Fibroblast of lung (primary cell): ENCODE data around the gene MOB1A. TPM values are rescaled to one million over a fixed set of nuclear protein-coding genes. Genes with fewer than 3 reads are reported as not detected.

Experiments
- DNase-seq, 2 donors: peaks; one replicate each; pipeline versions ENCODE4 v3.0.0 to v3.0.0-alpha.2; 2010; ENCODE audit warnings: low read depth in 2 of 2
- H2AFZ ChIP-seq: 2 replicates; pipeline ENCODE4 v1.5.1; 2012; ENCODE audit warnings: low read length, control low read depth, inconsistent platforms
- H3K27ac ChIP-seq: 2 replicates; pipeline ENCODE4 v1.5.1; 2011; ENCODE audit warnings: low read length, control low read depth; ENCODE audit not compliant: insufficient read depth
- H3K27me3 ChIP-seq: 2 replicates; pipeline ENCODE4 v1.5.1; 2011; ENCODE audit warnings: mild to moderate bottlenecking, low read length; ENCODE audit not compliant: control insufficient read depth, insufficient read depth
- H3K36me3 ChIP-seq: 2 replicates; pipeline ENCODE4 v1.5.1; 2011; ENCODE audit warnings: low read length; ENCODE audit not compliant: control insufficient read depth, insufficient read depth
- H3K4me1 ChIP-seq: 2 replicates; pipeline ENCODE4 v1.5.1; 2011; ENCODE audit warnings: low read length; ENCODE audit not compliant: control insufficient read depth, insufficient read depth; ENCODE audit errors: extremely low read depth
- H3K4me2 ChIP-seq: 2 replicates; pipeline ENCODE4 v1.5.1; 2011; ENCODE audit warnings: low read length, control low read depth; ENCODE audit not compliant: insufficient read depth; ENCODE audit errors: extremely low read depth
- H3K4me3 ChIP-seq, 4 experiments: fragments of 200-600 bp in 1 of 4; sonication (generic) in 1 of 4; replicated peaks in 1 of 4; 2 replicates each; pipeline ENCODE4 v1.5.1; 2011 to 2016; ENCODE audit warnings: low read length in 4 of 4, low read depth in 3 of 4, mild to moderate bottlenecking in 3 of 4, control low read depth in 2 of 4, inconsistent platforms in 1 of 4, mixed read lengths in 1 of 4; ENCODE audit not compliant: insufficient read depth in 1 of 4; ENCODE audit errors: control extremely low read depth in 1 of 4
- H3K79me2 ChIP-seq: 2 replicates; pipeline ENCODE4 v1.5.1; 2012; ENCODE audit warnings: mild to moderate bottlenecking, low read length, inconsistent platforms; ENCODE audit not compliant: control insufficient read depth, insufficient read depth
- H3K9ac ChIP-seq: 2 replicates; pipeline ENCODE4 v1.5.1; 2011; ENCODE audit warnings: mild to moderate bottlenecking, low read length, control low read depth; ENCODE audit not compliant: insufficient read depth
- H3K9me3 ChIP-seq: 2 replicates; pipeline ENCODE4 v1.5.1; 2012; ENCODE audit warnings: low read depth, low read length; ENCODE audit not compliant: control insufficient read depth, insufficient read depth
- H4K20me1 ChIP-seq: 2 replicates; pipeline ENCODE4 v1.5.1; 2011; ENCODE audit warnings: low read length; ENCODE audit not compliant: control insufficient read depth, insufficient read depth; ENCODE audit errors: extremely low read depth
- EZH2 ChIP-seq: IDR thresholded peaks from 2 replicates; pipeline ENCODE4 v1.5.1; 2012; ENCODE audit warnings: low read length, control low read depth, mild to moderate bottlenecking; ENCODE audit errors: missing control alignments
- polyA minus RNA-seq: library from RNA; depleted of rRNA, polyadenylated mRNA; stranded (reverse); fragments of >200 nt; gene quantifications from 2 replicates; pipeline ENCODE4 v1.2.3, GENCODE V29; 2011; ENCODE audit warnings: low replicate concordance
- polyA plus RNA-seq, 2 donors: library from polyadenylated mRNA; depleted of rRNA in 1 of 2; stranded (reverse) in 1 of 2; unstranded in 1 of 2; fragments of >200 nt; gene quantifications; 2 replicates each; pipeline ENCODE4 v1.2.1, GENCODE V29; 2011 to 2012; ENCODE audit warnings: missing spikeins in 1 of 2
- total RNA-seq: library from RNA; depleted of rRNA; stranded (reverse); fragments of >200 nt; gene quantifications from 2 replicates; pipeline ENCODE4 v1.2.1, GENCODE V29; 2014
- TF ChIP-seq, protein P1 (sequence below), 2 donors: IDR thresholded peaks in 1 of 2; conservative IDR thresholded peaks in 1 of 2; 1 replicate in 1 of 2; 2 replicates in 1 of 2; pipeline ENCODE4 v1.5.1; 2011 to 2012; ENCODE audit warnings: low read length in 2 of 2, control low read depth in 1 of 2, inconsistent platforms in 1 of 2, low read depth in 1 of 2, mild to moderate bottlenecking in 1 of 2

MOB1A gene
- 80.9 and 87.4 TPM in 2 replicates for total RNA-seq
- polyA plus RNA-seq = 61.6 and 80.3 TPM in 2 replicates
- polyA plus RNA-seq (2012) = 41.3 and 47.4 TPM in 2 replicates
- 14.6 and 19.2 TPM in 2 replicates for polyA minus RNA-seq

DNA sequence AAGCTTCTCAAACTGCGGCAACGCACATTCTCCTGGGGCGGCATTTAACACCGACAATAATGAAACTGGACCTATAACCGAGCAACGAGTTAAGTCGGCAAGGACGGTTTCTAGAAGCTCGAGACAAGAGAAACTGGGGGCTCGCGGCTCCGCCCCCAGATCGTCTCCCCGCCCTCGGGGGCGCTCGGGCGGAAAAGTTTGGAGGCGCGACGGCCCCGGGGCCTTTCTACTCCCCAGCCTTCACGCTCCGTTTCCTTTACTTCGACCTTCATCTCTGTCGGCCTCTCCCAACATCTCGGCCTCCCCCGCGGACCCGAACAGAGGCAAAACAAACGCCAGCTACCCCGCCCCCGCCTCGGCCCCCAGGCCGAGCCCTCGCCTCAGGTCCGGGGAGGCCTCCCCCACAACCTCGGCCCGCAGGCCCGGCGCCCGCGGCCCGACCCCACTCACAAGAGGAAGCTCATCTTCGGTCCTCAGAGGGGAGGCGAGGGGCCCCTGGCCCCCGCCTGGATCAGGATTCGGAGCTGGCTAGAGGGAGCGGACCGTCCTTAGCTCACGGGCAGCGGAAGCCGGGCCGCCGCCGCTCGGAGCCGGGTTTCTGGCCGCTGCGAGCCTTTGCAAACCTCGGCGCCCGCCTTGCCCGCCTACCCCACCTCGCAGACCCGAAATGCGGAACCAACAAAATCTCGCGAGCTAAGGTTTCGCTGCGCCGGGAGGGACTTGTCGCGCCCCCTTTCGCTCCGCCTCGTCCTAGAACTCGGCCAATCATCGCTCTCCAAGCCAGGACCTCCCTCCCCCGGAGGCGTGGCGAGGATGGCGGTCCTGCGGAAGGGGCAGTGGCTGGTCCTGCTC is at the start of gene MOB1A:
MOB1A (minus strand) TSS at position 669 of the 852 bp plus-strand sequence; CDS start at position 464, 205 bp downstream.
- no peak for TF ChIP-seq EZH2
- TF ChIP-seq, protein P1, sequence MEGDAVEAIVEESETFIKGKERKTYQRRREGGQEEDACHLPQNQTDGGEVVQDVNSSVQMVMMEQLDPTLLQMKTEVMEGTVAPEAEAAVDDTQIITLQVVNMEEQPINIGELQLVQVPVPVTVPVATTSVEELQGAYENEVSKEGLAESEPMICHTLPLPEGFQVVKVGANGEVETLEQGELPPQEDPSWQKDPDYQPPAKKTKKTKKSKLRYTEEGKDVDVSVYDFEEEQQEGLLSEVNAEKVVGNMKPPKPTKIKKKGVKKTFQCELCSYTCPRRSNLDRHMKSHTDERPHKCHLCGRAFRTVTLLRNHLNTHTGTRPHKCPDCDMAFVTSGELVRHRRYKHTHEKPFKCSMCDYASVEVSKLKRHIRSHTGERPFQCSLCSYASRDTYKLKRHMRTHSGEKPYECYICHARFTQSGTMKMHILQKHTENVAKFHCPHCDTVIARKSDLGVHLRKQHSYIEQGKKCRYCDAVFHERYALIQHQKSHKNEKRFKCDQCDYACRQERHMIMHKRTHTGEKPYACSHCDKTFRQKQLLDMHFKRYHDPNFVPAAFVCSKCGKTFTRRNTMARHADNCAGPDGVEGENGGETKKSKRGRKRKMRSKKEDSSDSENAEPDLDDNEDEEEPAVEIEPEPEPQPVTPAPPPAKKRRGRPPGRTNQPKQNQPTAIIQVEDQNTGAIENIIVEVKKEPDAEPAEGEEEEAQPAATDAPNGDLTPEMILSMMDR (conservative IDR thresholded peaks at IDR 0.05 in 1 of 2, IDR thresholded peaks at IDR 0.05 in 1 of 2; ENCODE audit: low read depth in 1 of 2, low read length in 2 of 2) = no peak
- Histone ChIP-seq H3K4me1 (no peaks in the 10 kb centered on the region), H3K27ac (peak within 1 kb of the TSS; percentile 88), H3K27me3 (no peaks in the 10 kb centered on the region), H3K79me2 (peaks cover 44% of the 10 kb centered on the region), H3K36me3 (no peaks in the 10 kb centered on the region), H3K9ac (peak within 1 kb of the TSS; percentile 94), H4K20me1 (no peaks in the 10 kb centered on the region), H3K9me3 (no peaks in the 10 kb centered on the region), H2AFZ (peak within 1 kb of the TSS; percentile 70), H3K4me3 (peak within 1 kb of the TSS; percentile 64 to 95 (median 82)), H3K4me2 (peak within 1 kb of the TSS; percentile 78)
- peak; percentile 98 for DNase-seq

DNA sequence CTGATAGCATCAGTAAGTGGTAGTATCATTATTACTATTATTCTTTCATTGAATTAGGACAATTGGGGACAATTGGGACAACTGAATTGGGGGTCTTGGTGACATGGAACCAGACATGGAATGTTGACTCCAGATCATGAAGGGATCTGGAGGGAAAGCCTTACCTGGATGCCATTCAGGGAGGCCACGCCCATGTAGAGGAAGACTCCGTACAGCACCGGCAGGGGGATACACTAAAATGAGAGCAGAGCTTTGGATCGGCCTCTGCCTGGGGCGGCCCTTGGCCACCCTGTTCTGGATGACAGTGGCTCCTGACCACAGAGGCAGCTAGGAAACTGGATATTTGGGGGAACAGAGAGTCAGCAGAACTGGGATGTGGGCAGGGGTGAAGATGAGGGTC is 49.0 kb upstream of the MOB1A start:
- no peaks in the 10 kb centered on the region for H3K36me3 ChIP-seq
- DNase-seq = no peak
- H3K9me3 ChIP-seq = no peaks in the 10 kb centered on the region
- no peaks in the 10 kb centered on the region for H3K27me3 ChIP-seq
- H3K79me2 ChIP-seq = no peaks in the 10 kb centered on the region
- no peak overlapping the region for H3K4me3 ChIP-seq
- no peak overlapping the region for H2AFZ ChIP-seq
- no peak overlapping the region for H3K9ac ChIP-seq
- no peaks in the 10 kb centered on the region for H4K20me1 ChIP-seq
- no peak for TF ChIP-seq EZH2
- TF ChIP-seq, protein P1 (conservative IDR thresholded peaks at IDR 0.05 in 1 of 2, IDR thresholded peaks at IDR 0.05 in 1 of 2; ENCODE audit: low read depth in 1 of 2, low read length in 2 of 2) = no peak
- H3K27ac ChIP-seq = no peak overlapping the region
- no peak overlapping the region for H3K4me2 ChIP-seq
- H3K4me1 ChIP-seq = no peaks in the 10 kb centered on the region

DNA sequence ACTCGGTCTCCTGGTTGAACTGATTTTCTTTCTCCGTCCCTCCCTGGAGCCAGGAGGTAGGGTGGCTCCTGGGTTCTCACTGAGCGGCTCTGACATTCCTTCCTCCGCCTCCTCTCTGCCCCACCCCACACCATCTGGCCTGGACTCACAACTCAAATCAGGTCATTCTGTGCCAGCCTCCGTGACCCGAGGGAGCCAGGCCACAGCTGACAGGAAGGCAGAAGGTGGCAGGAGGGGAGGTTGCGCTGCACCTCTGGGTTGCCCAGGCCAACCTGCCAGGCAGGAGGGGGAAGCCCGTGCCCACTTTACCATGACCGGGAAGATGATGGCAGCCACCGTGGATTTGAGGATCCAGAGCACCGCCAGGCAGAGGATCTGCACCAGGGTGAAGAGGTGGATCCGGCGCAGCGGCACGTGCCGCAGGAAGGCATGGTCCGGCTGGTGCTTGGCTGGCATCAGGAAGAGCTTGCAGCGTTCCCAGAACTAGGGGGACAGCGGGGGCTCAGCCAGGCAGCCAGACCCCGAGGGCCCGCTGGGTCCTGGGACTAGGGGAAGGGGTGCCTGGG is 48.1 kb upstream of the MOB1A start:
- Histone ChIP-seq H4K20me1 (no peaks in the 10 kb centered on the region), H3K27ac (no peak overlapping the region), H3K9ac (no peak overlapping the region), H3K4me1 (no peaks in the 10 kb centered on the region), H3K79me2 (no peaks in the 10 kb centered on the region), H3K4me2 (no peak overlapping the region), H3K9me3 (no peaks in the 10 kb centered on the region), H2AFZ (no peak overlapping the region), H3K36me3 (no peaks in the 10 kb centered on the region), H3K27me3 (no peaks in the 10 kb centered on the region), H3K4me3 (no peak overlapping the region)
- DNase-seq = no peak
- TF ChIP-seq, protein P1 (conservative IDR thresholded peaks at IDR 0.05 in 1 of 2, IDR thresholded peaks at IDR 0.05 in 1 of 2; ENCODE audit: low read depth in 1 of 2, low read length in 2 of 2) = no peak
- no peak for TF ChIP-seq EZH2
